ENCODE measurements around the gene AOAH.
"Not testable (repeated sequence)": the region's sequence is repeated elsewhere in the genome, so short reads cannot be mapped to it uniquely, and the experiment has no call there.

DNA sequence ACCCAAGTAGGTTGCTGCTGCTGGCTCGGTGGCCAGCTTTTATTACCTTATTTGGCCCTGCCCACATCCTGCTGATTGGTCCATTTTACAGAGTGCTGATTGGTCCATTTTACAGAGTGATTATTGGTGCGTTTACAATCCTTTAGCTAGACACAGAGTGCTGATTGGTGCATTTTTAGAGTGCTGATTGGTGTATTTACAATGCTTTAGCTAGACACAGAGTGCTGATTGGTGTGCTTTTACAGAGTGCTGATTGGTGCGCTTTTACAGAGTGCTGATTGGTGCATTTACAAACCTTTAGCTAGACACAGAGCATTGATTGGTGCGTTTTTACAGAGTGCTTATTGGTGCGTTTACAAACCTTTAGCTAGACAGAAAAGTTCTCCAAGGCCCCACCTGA lies 219.7 kb downstream of the AOAH start:
- TF ChIP-seq, protein P1, sequence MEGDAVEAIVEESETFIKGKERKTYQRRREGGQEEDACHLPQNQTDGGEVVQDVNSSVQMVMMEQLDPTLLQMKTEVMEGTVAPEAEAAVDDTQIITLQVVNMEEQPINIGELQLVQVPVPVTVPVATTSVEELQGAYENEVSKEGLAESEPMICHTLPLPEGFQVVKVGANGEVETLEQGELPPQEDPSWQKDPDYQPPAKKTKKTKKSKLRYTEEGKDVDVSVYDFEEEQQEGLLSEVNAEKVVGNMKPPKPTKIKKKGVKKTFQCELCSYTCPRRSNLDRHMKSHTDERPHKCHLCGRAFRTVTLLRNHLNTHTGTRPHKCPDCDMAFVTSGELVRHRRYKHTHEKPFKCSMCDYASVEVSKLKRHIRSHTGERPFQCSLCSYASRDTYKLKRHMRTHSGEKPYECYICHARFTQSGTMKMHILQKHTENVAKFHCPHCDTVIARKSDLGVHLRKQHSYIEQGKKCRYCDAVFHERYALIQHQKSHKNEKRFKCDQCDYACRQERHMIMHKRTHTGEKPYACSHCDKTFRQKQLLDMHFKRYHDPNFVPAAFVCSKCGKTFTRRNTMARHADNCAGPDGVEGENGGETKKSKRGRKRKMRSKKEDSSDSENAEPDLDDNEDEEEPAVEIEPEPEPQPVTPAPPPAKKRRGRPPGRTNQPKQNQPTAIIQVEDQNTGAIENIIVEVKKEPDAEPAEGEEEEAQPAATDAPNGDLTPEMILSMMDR (IDR thresholded peaks at IDR 0.05; ENCODE audit: borderline replicate concordance, extremely low read depth, low read length, poor library complexity, severe bottlenecking): not testable (repeated sequence)
- not testable (repeated sequence) for TF ChIP-seq EZH2 (IDR thresholded peaks at IDR 0.05; ENCODE audit: borderline replicate concordance, low read depth, low read length, severe bottlenecking)

All from DND-41 (cell line).